HG03135 (cell line): ENCODE measurements around the gene FN3KRP.

ENCODE experiments used
- ATAC-seq: cut with Tn5 transposase; IDR thresholded peaks from one replicate; pipeline ENCODE4 v1.9.1; 2021; ENCODE audit warnings: mild to moderate bottlenecking, moderate library complexity; ENCODE audit not compliant: unreplicated experiment

Gene FN3KRP

GRCh38 chr17:82705756-82706155 is 10.8 kb upstream of the FN3KRP start:
- no peak for ATAC-seq

- ATAC-seq = no peak
These were observed 7.4 kb upstream of the FN3KRP start for GRCh38 chr17:82709024-82709675.

- ATAC-seq = no peak
These were observed 6.6 kb upstream of the FN3KRP start for GRCh38 chr17:82709676-82710498.

GRCh38 chr17:82710499-82711232 is 5.8 kb upstream of the FN3KRP start:
- ATAC-seq = no peak

GRCh38 chr17:82713071-82713723 is 3.3 kb upstream of the FN3KRP start:
- ATAC-seq = no peak

GRCh38 chr17:82718986-82719685 is 2.6 kb downstream of the FN3KRP start:
- no peak for ATAC-seq

GRCh38 chr17:82720204-82720603 is 3.7 kb downstream of the FN3KRP start:
- ATAC-seq = no peak

GRCh38 chr17:82722341-82723013 is 6.0 kb downstream of the FN3KRP start:
- ATAC-seq = no peak

GRCh38 chr17:82723169-82723807 is 6.8 kb downstream of the FN3KRP start:
- ATAC-seq = no peak

- no peak for ATAC-seq
These were observed 9.9 kb downstream of the FN3KRP start for GRCh38 chr17:82726427-82726826.

- ATAC-seq = no peak
These were observed 13.2 kb downstream of the FN3KRP start for GRCh38 chr17:82729479-82730260.

GRCh38 chr17:82732118-82732743 is 15.7 kb downstream of the FN3KRP start:
- no peak for ATAC-seq

GRCh38 chr17:82734987-82735866 is 18.7 kb downstream of the FN3KRP start, which contains the start of gene FN3K:
FN3K (plus strand) TSS chr17:82735615; CDS start chr17:82735637, 22 bp downstream.
- ATAC-seq = no peak

- no peak for ATAC-seq
These were observed 20.1 kb downstream of the FN3KRP start for GRCh38 chr17:82736511-82737185.

GRCh38 chr17:82737967-82738877 is 21.7 kb downstream of the FN3KRP start:
- no peak for ATAC-seq
